Nephron progenitor cell (in vitro differentiated cells): ENCODE results near the gene NDUFB5.

Experiments used
- DNase-seq: peaks from one replicate; pipeline ENCODE4 v3.0.0; 2021
- H3K27ac Mint-ChIP-seq: 2 replicates; pipeline ENCODE4 v1.8.0; 2021; ENCODE audit warnings: mild to moderate bottlenecking, moderate library complexity, mixed read lengths
- H3K27me3 Mint-ChIP-seq: 2 replicates; pipeline ENCODE4 v1.8.0; 2021; ENCODE audit warnings: mild to moderate bottlenecking, low read depth, mixed read lengths; ENCODE audit not compliant: poor library complexity
- H3K36me3 Mint-ChIP-seq: 2 replicates; pipeline ENCODE4 v1.8.0; 2021; ENCODE audit warnings: low read depth, mixed read lengths
- H3K4me1 Mint-ChIP-seq: 2 replicates; pipeline ENCODE4 v1.8.0; 2021; ENCODE audit warnings: mixed read lengths
- H3K4me3 Mint-ChIP-seq: 2 replicates; pipeline ENCODE4 v1.8.0; 2021; ENCODE audit warnings: mild to moderate bottlenecking, moderate library complexity, mixed read lengths
- H3K9me3 Mint-ChIP-seq: 2 replicates; pipeline ENCODE4 v1.8.0; 2021; ENCODE audit warnings: mild to moderate bottlenecking, moderate library complexity, mixed read lengths
- CTCF ChIP-seq: fragments of 200-600 bp; sonication (generic); IDR thresholded peaks from 2 replicates; pipeline ENCODE4 v1.5.0; 2021; ENCODE audit warnings: antibody characterized with exemption

The NDUFB5 gene

GRCh38 chr3:179655236-179655635 is 50.6 kb downstream of the NDUFB5 start:
- no peak for TF ChIP-seq CTCF

GRCh38 chr3:179658606-179659005 is 54.0 kb downstream of the NDUFB5 start:
- Mint-ChIP-seq H3K27me3 (no peaks in the 10 kb centered on the region), H3K9me3 (no peaks in the 10 kb centered on the region), H3K36me3 (peaks cover 36% of the 10 kb centered on the region), H3K4me1 (peaks cover 71% of the 10 kb centered on the region), H3K4me3 (no peak overlapping the region), H3K27ac (no peak overlapping the region)
- TF ChIP-seq CTCF, result no peak
- no peak for DNase-seq

More at GRCh38 chr3:179655236-179655635, 50.6 kb downstream of the NDUFB5 start:
- Mint-ChIP-seq H3K36me3 (peaks cover 36% of the 10 kb centered on the region), H3K9me3 (no peaks in the 10 kb centered on the region), H3K4me3 (peak overlapping the region; percentile 99), H3K27ac (no peak overlapping the region), H3K27me3 (no peaks in the 10 kb centered on the region), H3K4me1 (peaks cover 48% of the 10 kb centered on the region)
- DNase-seq, result no peak

GRCh38 chr3:179660872-179661271 is 56.3 kb downstream of the NDUFB5 start:
- no peak overlapping the region for H3K4me3 Mint-ChIP-seq
- DNase-seq, result no peak
- peaks cover 69% of the 10 kb centered on the region for H3K4me1 Mint-ChIP-seq
- H3K27ac Mint-ChIP-seq, result no peak overlapping the region
- H3K9me3 Mint-ChIP-seq, result no peaks in the 10 kb centered on the region
- H3K36me3 Mint-ChIP-seq, result peaks cover 31% of the 10 kb centered on the region
- H3K27me3 Mint-ChIP-seq, result no peaks in the 10 kb centered on the region
- no peak for TF ChIP-seq CTCF

- no peak for TF ChIP-seq CTCF
- no peak overlapping the region for H3K27ac Mint-ChIP-seq
- H3K9me3 Mint-ChIP-seq, result no peaks in the 10 kb centered on the region
- no peak for DNase-seq
- H3K36me3 Mint-ChIP-seq, result peaks cover 22% of the 10 kb centered on the region
- H3K4me1 Mint-ChIP-seq, result peaks cover 71% of the 10 kb centered on the region
- H3K4me3 Mint-ChIP-seq, result no peak overlapping the region
- no peaks in the 10 kb centered on the region for H3K27me3 Mint-ChIP-seq
Observed at GRCh38 chr3:179661777-179662176, 57.2 kb downstream of the NDUFB5 start.

- DNase-seq, result no peak
- Mint-ChIP-seq H3K4me3 (no peak overlapping the region), H3K4me1 (peaks cover 69% of the 10 kb centered on the region), H3K9me3 (no peaks in the 10 kb centered on the region), H3K36me3 (peaks cover 14% of the 10 kb centered on the region), H3K27ac (peak overlapping the region; percentile 77), H3K27me3 (no peaks in the 10 kb centered on the region)
- no peak for TF ChIP-seq CTCF
Observed at GRCh38 chr3:179663093-179663492, 58.5 kb downstream of the NDUFB5 start.

- Mint-ChIP-seq H3K36me3 (peaks cover 21% of the 10 kb centered on the region), H3K4me3 (no peak overlapping the region), H3K27ac (no peak overlapping the region), H3K9me3 (no peaks in the 10 kb centered on the region), H3K27me3 (no peaks in the 10 kb centered on the region), H3K4me1 (peaks cover 48% of the 10 kb centered on the region)
- no peak for TF ChIP-seq CTCF
- no peak for DNase-seq
Observed at GRCh38 chr3:179666030-179666429, 61.4 kb downstream of the NDUFB5 start.
